IMR-90 (cell line): ENCODE measurements around the gene CIB2. TPM values are rescaled to one million over a fixed set of nuclear protein-coding genes. Genes with fewer than 3 reads are reported as not detected.

Experiments
- ATAC-seq: fragments of 200-7000 bp; cut with Tn5 transposase; 2 replicates; pipeline ENCODE4 v1.9.1; 2020; ENCODE audit warnings: low read depth, mild to moderate bottlenecking, moderate library complexity
- BruUV-seq: library from RNA; stranded (reverse); fragments of 400-500 nt; replicated peaks from 2 replicates; lab custom pipeline; 2021; lab: Mats Ljungman, UMichigan
- CTCF ChIA-PET: fragments of 300-600 bp; formaldehyde crosslinking; extraction: SDS; loops from one replicate; lab custom pipeline; 2021; ENCODE audit warnings: antibody characterized with exemption; lab: Yijun Ruan, JAX
- POLR2A ChIA-PET: fragments of 300-600 bp; sonication (Branson Sonifier 250); formaldehyde crosslinking; loops from one replicate; lab custom pipeline; 2022; ENCODE audit warnings: antibody characterized with exemption; ENCODE audit not compliant: unreplicated experiment; lab: Charles Lee
- DNase-seq: peaks from one replicate; pipeline ENCODE4 v3.0.0; 2013
- H2AFZ ChIP-seq: replicated peaks from 2 replicates; pipeline ENCODE3; 2013; ENCODE audit warnings: low read length, mild to moderate bottlenecking; ENCODE audit not compliant: poor library complexity
- H2AK5ac ChIP-seq: 2 replicates; pipeline ENCODE4 v1.6.1; 2013; ENCODE audit warnings: low read depth, low read length, inconsistent platforms
- H2AK9ac ChIP-seq: replicated peaks from 2 replicates; pipeline ENCODE3; 2013; ENCODE audit warnings: mild to moderate bottlenecking, low read depth, low read length, moderate library complexity; ENCODE audit not compliant: poor library complexity
- H2BK120ac ChIP-seq: 2 replicates; pipeline ENCODE4 v1.6.1; 2013; ENCODE audit warnings: low read depth, low read length, inconsistent platforms
- H2BK15ac ChIP-seq: 3 replicates; pipeline ENCODE4 v1.6.1; 2013; ENCODE audit warnings: low read depth, low read length, inconsistent platforms
- H2BK20ac ChIP-seq: 2 replicates; pipeline ENCODE4 v1.6.1; 2013; ENCODE audit warnings: low read depth, mild to moderate bottlenecking, inconsistent platforms, low read length, moderate library complexity
- H2BK5ac ChIP-seq: 2 replicates; pipeline ENCODE4 v1.6.1; 2013; ENCODE audit warnings: mild to moderate bottlenecking, low read depth, low read length, inconsistent platforms; ENCODE audit not compliant: poor library complexity, severe bottlenecking
- H3K14ac ChIP-seq: replicated peaks from 2 replicates; pipeline ENCODE4 v1.6.1; 2013; ENCODE audit warnings: low read depth, low read length, inconsistent platforms
- H3K18ac ChIP-seq: 2 replicates; pipeline ENCODE4 v1.6.1; 2013; ENCODE audit warnings: low read depth, low read length, control low read depth
- H3K23ac ChIP-seq: 2 replicates; pipeline ENCODE4 v1.6.1; 2013; ENCODE audit warnings: low read depth, low read length, inconsistent platforms
- H3K27ac ChIP-seq: 2 replicates; pipeline ENCODE4 v1.5.1; 2013; ENCODE audit warnings: mild to moderate bottlenecking, control low read depth, low read length; ENCODE audit not compliant: insufficient read depth
- H3K27me3 ChIP-seq: 2 replicates; pipeline ENCODE4 v1.6.1; 2013; ENCODE audit warnings: low read length; ENCODE audit not compliant: control insufficient read depth, insufficient read depth
- H3K36me3 ChIP-seq: 2 replicates; pipeline ENCODE4 v1.6.1; 2013; ENCODE audit warnings: low read length, mixed read lengths; ENCODE audit not compliant: control insufficient read depth, insufficient read depth
- H3K4ac ChIP-seq: 2 replicates; pipeline ENCODE4 v1.6.1; 2013; ENCODE audit warnings: low read depth, low read length, inconsistent platforms
- H3K4me1 ChIP-seq: 2 replicates; pipeline ENCODE4 v1.6.1; 2013; ENCODE audit warnings: low read length, mixed read lengths; ENCODE audit not compliant: control insufficient read depth, insufficient read depth
- H3K4me2 ChIP-seq: 2 replicates; pipeline ENCODE4 v1.6.1; 2013; ENCODE audit warnings: low read depth, mild to moderate bottlenecking, control low read depth, low read length, moderate library complexity
- H3K4me3 ChIP-seq: 2 replicates; pipeline ENCODE4 v1.5.1; 2013; ENCODE audit warnings: low read depth, mild to moderate bottlenecking, control low read depth, low read length, moderate library complexity; ENCODE audit not compliant: insufficient read depth
- H3K56ac ChIP-seq: 2 replicates; pipeline ENCODE4 v1.6.1; 2013; ENCODE audit warnings: low read length, inconsistent platforms; ENCODE audit not compliant: insufficient read depth; ENCODE audit errors: extremely low read depth
- H3K79me1 ChIP-seq, 2 experiments: 2 replicates each; pipeline ENCODE4 v1.6.1; 2013; ENCODE audit warnings: low read length in 2 of 2, inconsistent platforms in 1 of 2, low read depth in 1 of 2
- H3K9ac ChIP-seq: 2 replicates; pipeline ENCODE4 v1.6.1; 2013; ENCODE audit warnings: low read depth, low read length, control low read depth
- H3K9me1 ChIP-seq: 2 replicates; pipeline ENCODE4 v1.6.1; 2013; ENCODE audit warnings: low read length, inconsistent platforms; ENCODE audit not compliant: insufficient read depth
- H3K9me3 ChIP-seq: 2 replicates; pipeline ENCODE4 v1.6.1; 2013; ENCODE audit warnings: low read length; ENCODE audit not compliant: control insufficient read depth, insufficient read depth
- H4K20me1 ChIP-seq: 2 replicates; pipeline ENCODE4 v1.6.1; 2013; ENCODE audit warnings: low read length, inconsistent platforms; ENCODE audit not compliant: insufficient read depth
- H4K5ac ChIP-seq: 2 replicates; pipeline ENCODE4 v1.6.1; 2013; ENCODE audit warnings: mild to moderate bottlenecking, low read depth, low read length, control low read depth
- H4K8ac ChIP-seq, 2 experiments: 2 replicates each; pipeline ENCODE4 v1.6.1; 2013; ENCODE audit warnings: low read depth in 2 of 2, low read length in 2 of 2, control low read depth in 1 of 2, inconsistent platforms in 1 of 2
- H4K91ac ChIP-seq: 2 replicates; pipeline ENCODE4 v1.6.1; 2013; ENCODE audit warnings: low read depth, low read length, inconsistent platforms; ENCODE audit not compliant: insufficient read depth
- BHLHE40 ChIP-seq: fragments of 150-350 bp; IDR thresholded peaks from 2 replicates; pipeline ENCODE4 v1.6.1; 2016; ENCODE audit warnings: mild to moderate bottlenecking, low read depth, low read length
- CEBPB ChIP-seq: IDR thresholded peaks from 2 replicates; pipeline ENCODE4 v1.6.1; 2012; ENCODE audit warnings: low read depth, low read length, improper control_type of control experiment
- CHD1 ChIP-seq: IDR thresholded peaks from 2 replicates; pipeline ENCODE4 v1.6.1; 2012; ENCODE audit warnings: low read depth, low read length, improper control_type of control experiment
- ELK1 ChIP-seq: fragments of 150-350 bp; IDR thresholded peaks from 2 replicates; pipeline ENCODE4 v1.6.1; 2016; ENCODE audit warnings: low read depth, mild to moderate bottlenecking, low read length, moderate library complexity, borderline replicate concordance
- MAZ ChIP-seq: IDR thresholded peaks from 2 replicates; pipeline ENCODE4 v1.6.1; 2012; ENCODE audit warnings: low read depth, mild to moderate bottlenecking, low read length, improper control_type of control experiment, moderate library complexity, borderline replicate concordance
- MXI1 ChIP-seq: IDR thresholded peaks from 2 replicates; pipeline ENCODE4 v1.6.1; 2012; ENCODE audit warnings: low read depth, mild to moderate bottlenecking, low read length, moderate library complexity, borderline replicate concordance
- RAD21 ChIP-seq: IDR thresholded peaks from 2 replicates; pipeline ENCODE4 v1.6.1; 2012; ENCODE audit warnings: low read length, improper control_type of control experiment
- RFX5 ChIP-seq: IDR thresholded peaks from 2 replicates; pipeline ENCODE4 v1.8.0; 2012; ENCODE audit warnings: low read depth, mild to moderate bottlenecking, low read length, moderate library complexity
- SMC3 ChIP-seq: fragments of 150-350 bp; IDR thresholded peaks from 2 replicates; pipeline ENCODE4 v1.6.1; 2016; ENCODE audit warnings: low read depth, mild to moderate bottlenecking, antibody characterized with exemption, low read length, moderate library complexity
- WGBS, 2 experiments: methylation state at CpG; one replicate each; pipeline versions ENCODE4 v1.1.5 to v1.1.7; 2013; ENCODE audit warnings: missing lambda C conversion rate in 2 of 2; ENCODE audit not compliant: insufficient read length in 1 of 2; ENCODE audit errors: extremely low coverage in 2 of 2; 5-methylcytosine and 5-hydroxymethylcytosine counted together
- dilution Hi-C: fragments of 300-500 bp; cut with HindIII; formaldehyde crosslinking; loops from one replicate; pipeline ENCODE4 v1.14.3; 2018; ENCODE audit warnings: low sequenced_read_pairs; ENCODE audit not compliant: unreplicated experiment
- in situ Hi-C: fragments of 300-500 bp; cut with MboI; formaldehyde crosslinking; loops from 3 replicates; pipeline ENCODE4 v1.14.3; 2019; ENCODE audit warnings: low sequenced_read_pairs, inconsistent platforms, mixed read lengths
- intact Hi-C: fragments of 100-400 bp; cut with micrococcal nuclease; formaldehyde crosslinking; loops from 2 replicates; pipeline ENCODE4 v1.10.0; 2022
- polyA plus RNA-seq, 3 experiments: library from polyadenylated mRNA; depleted of rRNA; stranded (reverse); fragments of >200 nt; gene quantifications; 2 replicates each; pipeline ENCODE4 v1.2.3, GENCODE V29; 2012; ENCODE audit warnings: low replicate concordance in 1 of 3
- total RNA-seq: library from RNA; depleted of rRNA; stranded (reverse); fragments of >200 nt; gene quantifications from 2 replicates; pipeline ENCODE4 v1.2.3, GENCODE V29; 2012

Gene CIB2
- total and polyA plus RNA-seq, 2 of the 4 experiments (the other 2 are of a cell fraction): 2.2 to 2.4 TPM

DNA sequence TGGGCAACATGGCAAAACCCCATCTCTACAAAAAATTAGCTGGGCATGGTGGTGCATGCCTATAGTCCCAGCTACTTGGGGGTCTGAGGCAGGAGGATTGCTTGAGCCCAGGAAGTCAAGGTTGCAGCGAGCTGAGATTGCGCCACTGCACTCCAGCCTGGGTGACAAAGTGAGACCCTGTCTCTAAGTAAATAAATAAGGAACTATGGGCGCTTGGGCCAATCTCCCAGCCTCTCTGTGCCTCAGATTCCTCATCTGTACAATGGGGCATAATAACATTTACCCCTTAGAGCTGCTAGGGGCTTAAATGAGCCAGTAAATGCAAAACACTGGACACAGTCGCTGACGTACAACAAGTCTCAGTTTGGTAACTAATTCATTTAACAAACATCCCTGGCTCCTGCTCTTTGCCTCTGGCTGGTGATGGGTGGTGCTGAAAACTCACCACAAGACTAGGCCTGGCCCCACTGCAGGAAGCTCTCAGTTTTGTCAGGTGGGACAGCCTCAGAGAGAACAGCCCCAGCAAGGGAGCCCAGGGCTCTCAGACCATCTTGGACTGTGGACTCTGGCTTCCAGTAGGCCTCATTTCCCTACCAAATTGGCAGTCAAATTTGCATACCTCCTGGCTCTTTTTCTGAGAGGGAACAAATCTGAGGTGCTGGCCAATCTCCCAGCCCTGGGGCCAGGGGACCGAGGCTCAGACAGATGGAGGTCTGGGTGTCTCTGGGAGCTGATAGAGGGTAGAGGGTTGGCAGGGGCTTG, 47.4 kb downstream of the CIB2 start:
- H4K8ac ChIP-seq: no peak overlapping the region
- in situ Hi-C loops: no loop called here
- H3K4me3 ChIP-seq: no peak overlapping the region
- no peak overlapping the region for H3K23ac ChIP-seq
- no peak overlapping the region; the same call in 1 of the 2 replicates for H3K18ac ChIP-seq
- H2BK20ac ChIP-seq: peak overlapping the region; percentile 5; the same call in 1 of the 2 replicates
- no peak overlapping the region for H3K9ac ChIP-seq
- peak overlapping the region; percentile 26 for H2BK120ac ChIP-seq
- peak overlapping the region; percentile 49 for H2AK5ac ChIP-seq
- no peak overlapping the region for H2BK5ac ChIP-seq
- H3K4me2 ChIP-seq: no peak overlapping the region
- H4K91ac ChIP-seq: no peak overlapping the region; the same call in 1 of the 2 replicates
- dilution Hi-C loops: no loop called here
- no peak overlapping the region for H2AFZ ChIP-seq
- DNase-seq: no peak
- TF ChIP-seq CEBPB (no peak), ELK1 (no peak), MAZ (no peak), RAD21 (no peak), RFX5 (no peak), CHD1 (no peak), SMC3 (no peak), BHLHE40 (no peak), MXI1 (no peak)
- H4K20me1 ChIP-seq: no peaks in the 10 kb centered on the region; the same call in 1 of the 2 replicates
- H3K79me1 ChIP-seq: no peaks in the 10 kb centered on the region
- no peak overlapping the region for H3K27ac ChIP-seq
- no TSS peak for BruUV-seq
- ChIA-PET POLR2A (interaction anchor here (0.6 kb wide), 1 partner anchor 10 kb away, joined by 3 read pairs; no protein-coding TSS in a partner anchor), CTCF (interaction anchor here (0.6 to 0.8 kb wide), 2 partner anchors 11 to 116 kb away, joined by 3 to 4 read pairs; no protein-coding TSS in a partner anchor)
- H3K36me3 ChIP-seq: no peaks in the 10 kb centered on the region
- H2BK15ac ChIP-seq: no peak overlapping the region; the same call in 2 of the 3 replicates
- H3K14ac ChIP-seq: no peak overlapping the region
- peaks cover 22% of the 10 kb centered on the region for H3K9me1 ChIP-seq
- H3K56ac ChIP-seq: no peak overlapping the region
- WGBS, 2 experiments: 63% methylated on average over 2 of the region's 6 CpGs; no CpG with 5 or more reads in 1 of the 2 experiments
- ATAC-seq: no peak
- H3K4ac ChIP-seq: no peak overlapping the region
- no peaks in the 10 kb centered on the region; the same call in 1 of the 2 replicates for H3K27me3 ChIP-seq
- H4K5ac ChIP-seq: no peak overlapping the region; the same call in 1 of the 2 replicates
- peaks cover 27% of the 10 kb centered on the region for H3K4me1 ChIP-seq
- intact Hi-C loops: no loop called here
- no peaks in the 10 kb centered on the region for H3K9me3 ChIP-seq
- H2AK9ac ChIP-seq: no peak overlapping the region
